Psoas muscle (tissue), 8 donors: ENCODE results near the gene FPR2. TPM values are rescaled to one million over a fixed set of nuclear protein-coding genes. Genes with fewer than 3 reads are reported as not detected.
A peak's percentile ranks its signal among the peaks of the same experiment; 100 is the strongest.
"Not testable (repeated sequence)": the region's sequence is repeated elsewhere in the genome, so short reads cannot be mapped to it uniquely, and the experiment has no call there.

Source experiments
- ATAC-seq, 4 donors: fragments of 200-7000 bp; cut with Tn5 transposase; one replicate each; pipeline ENCODE4 v1.9.1; 2020; ENCODE audit warnings: moderate library complexity in 3 of 4, mild to moderate bottlenecking in 2 of 4
- DNase-seq, 2 donors: peaks; one replicate each; pipeline ENCODE4 v3.0.0-alpha.2; 2020
- H3K27ac ChIP-seq: fragments of 200-600 bp; one replicate; pipeline ENCODE4 v1.8.0; 2022
- H3K27me3 ChIP-seq, 3 donors: fragments of 200-600 bp in 1 of 3; one replicate each; pipeline versions ENCODE4 v1.6.1 to v1.8.0; 2013 to 2022; ENCODE audit warnings: low read length in 2 of 3, mild to moderate bottlenecking in 2 of 3, moderate library complexity in 1 of 3; ENCODE audit not compliant: insufficient read depth in 3 of 3
- H3K36me3 ChIP-seq, 2 donors: fragments of 200-600 bp in 1 of 2; one replicate each; pipeline versions ENCODE4 v1.6.1 to v1.8.0; 2013 to 2022; ENCODE audit warnings: low read depth in 1 of 2, mild to moderate bottlenecking in 1 of 2, moderate library complexity in 1 of 2; ENCODE audit not compliant: insufficient read depth in 1 of 2
- H3K4me1 ChIP-seq: fragments of 200-600 bp; one replicate; pipeline ENCODE4 v1.8.0; 2022
- H3K4me3 ChIP-seq: fragments of 200-600 bp; one replicate; pipeline ENCODE4 v1.8.0; 2022; ENCODE audit warnings: mild to moderate bottlenecking
- H3K9me3 ChIP-seq: fragments of 200-600 bp; one replicate; pipeline ENCODE4 v1.8.0; 2022
- CTCF ChIP-seq: fragments of 200-600 bp; IDR thresholded peaks from one replicate; pipeline ENCODE4 v1.8.0; 2022; ENCODE audit warnings: antibody characterized with exemption
- WGBS, 3 donors: extraction: QIAGEN DNeasy Blood & Tissue Kit; methylation state at CpG; one replicate each; pipeline versions ENCODE4 v1.1.6 to v1.1.7; 2013; 5-methylcytosine and 5-hydroxymethylcytosine counted together
- intact Hi-C, 2 donors: fragments of 100-400 bp; cut with DNase I; formaldehyde crosslinking; loops; one replicate each; pipeline versions ENCODE4 v1.11.0 to v1.14.2; 2022
- polyA plus RNA-seq, 3 donors: library from polyadenylated mRNA; stranded (reverse); fragments of 200-250 nt; gene quantifications; one replicate each; pipeline ENCODE4 v1.2.3, GENCODE V29; 2013
- total RNA-seq, 4 donors: library from RNA; stranded (reverse); fragmentation: NEBNext Ultra II Directional in 2 of 4; extraction: Animal tissue kit (Norgen Biotek cat#: 25700) in 2 of 4; gene quantifications; one replicate each; pipeline versions ENCODE4 v1.2.1 to v1.2.4, GENCODE V29; 2021 to 2023
- donor health status: healthy with polysubstance abuse.
- donor health status: DM: no; HTN: no; CAD: no; lungs with moderate emphysema.
- donor health status: Bipolar disorder and iron deficiency.
- donor health status: healthy.
- donor health status: DM: yes; HTN: yes; CAD: no.
- donor health status: DM: no; HTN: no; CAD: no.
- donor health status: DM: no; HTN: no; CAD: no.
- donor health status: DM: yes; HTN: yes; CAD: no.

FPR2 gene
- total and polyA plus RNA-seq, 7 donors = 0.06 to 0.98 (median 0.30) TPM

GRCh38 chr19:51733742-51734522, 27.0 kb upstream of the FPR2 start:
- DNase-seq = no peak
- no peaks in the 10 kb centered on the region for H3K4me1 ChIP-seq
- TF ChIP-seq CTCF = no peak
- H3K27me3 ChIP-seq = peaks cover 0 to 2% (median 0%) of the 10 kb centered on the region in 3 donors
- H3K27ac ChIP-seq = no peak overlapping the region
- ATAC-seq = no peak
- WGBS, 3 donors = 62 to 72% (median 66%) methylated on average over 7 of the region's 7 CpGs
- no peaks in the 10 kb centered on the region for H3K9me3 ChIP-seq
- no peaks in the 10 kb centered on the region for H3K36me3 ChIP-seq
- H3K4me3 ChIP-seq = no peak overlapping the region
- intact Hi-C loops = no loop called here

DNA sequence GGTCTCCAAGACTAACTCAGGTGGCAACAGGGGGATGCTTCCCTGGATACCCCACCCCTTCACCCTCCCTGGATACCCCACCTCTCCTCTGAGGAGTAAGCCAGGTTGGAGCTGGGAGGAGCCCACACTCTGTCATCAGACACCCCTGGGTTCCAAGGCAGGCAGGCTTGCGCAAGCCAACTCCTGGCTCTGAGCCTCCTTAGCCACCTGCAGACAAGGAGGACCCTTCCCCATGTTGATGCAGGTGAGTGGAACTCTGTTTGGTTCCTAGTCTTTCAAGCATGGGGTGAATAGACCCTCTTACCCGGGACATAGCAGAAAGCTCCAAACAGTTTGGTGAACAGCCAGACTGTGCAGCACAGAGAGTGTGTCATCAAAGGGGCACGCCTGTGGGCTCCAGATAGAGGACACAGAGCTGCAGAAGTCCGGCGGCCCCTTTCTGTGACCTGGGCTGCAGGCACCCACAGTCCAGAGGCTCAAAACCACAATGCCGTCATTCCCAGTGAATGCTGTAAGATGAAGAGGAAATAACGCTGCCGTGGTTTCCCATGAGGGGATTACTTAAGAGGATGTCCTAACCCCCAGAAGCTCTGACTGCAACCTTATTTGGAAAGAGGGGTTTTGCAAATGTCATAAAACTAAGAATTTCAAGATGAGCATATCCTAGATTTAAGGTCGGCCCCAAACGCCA, 25.1 kb upstream of the FPR2 start:
- no peak for TF ChIP-seq CTCF
- DNase-seq = peak; percentile 42 to 64
- peak in 3 of 4 donors; percentile 30 to 44 (median 43) for ATAC-seq
- intact Hi-C loops = no loop called here
- Histone ChIP-seq H3K4me3 (no peak overlapping the region), H3K27ac (no peak overlapping the region), H3K36me3 (no peaks in the 10 kb centered on the region), H3K4me1 (no peaks in the 10 kb centered on the region), H3K27me3 (peaks cover 0 to 2% (median 0%) of the 10 kb centered on the region in 3 donors), H3K9me3 (no peaks in the 10 kb centered on the region)
- 55 to 65% (median 63%) methylated on average over 10 of the region's 10 CpGs for WGBS, 3 donors

DNA sequence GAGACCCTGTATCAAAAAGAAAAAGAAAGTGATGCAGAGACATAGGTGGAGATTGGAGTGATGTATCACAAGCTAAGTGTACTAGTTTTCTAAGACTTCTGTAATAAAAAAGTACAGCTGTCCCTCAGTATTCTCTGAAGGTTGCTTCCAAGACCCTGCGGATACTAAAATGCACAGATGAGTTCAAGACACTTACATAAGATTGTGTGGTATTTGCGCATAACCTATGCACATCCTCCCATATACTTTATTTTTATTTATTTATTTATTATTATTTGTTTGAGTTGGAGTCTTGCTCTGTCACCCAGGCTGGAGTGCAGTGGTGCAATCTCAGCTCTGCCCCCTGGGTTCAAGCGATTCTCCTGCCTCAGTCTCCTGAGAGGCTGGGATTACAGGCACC, 23.6 kb upstream of the FPR2 start:
- Histone ChIP-seq H3K4me1 (no peaks in the 10 kb centered on the region), H3K27ac (no peak overlapping the region), H3K36me3 (no peaks in the 10 kb centered on the region), H3K27me3 (peaks cover 0 to 2% (median 0%) of the 10 kb centered on the region in 3 donors), H3K9me3 (no peaks in the 10 kb centered on the region), H3K4me3 (no peak overlapping the region)
- intact Hi-C loops = no loop called here
- TF ChIP-seq CTCF = no peak
- ATAC-seq = no peak
- 88 to 92% (median 92%) methylated on average over 3 of the region's 3 CpGs for WGBS, 3 donors
- DNase-seq = no peak

- Histone ChIP-seq H3K27ac (no peak overlapping the region), H3K4me3 (no peak overlapping the region), H3K36me3 (no peaks in the 10 kb centered on the region), H3K27me3 (peaks cover 0 to 2% (median 0%) of the 10 kb centered on the region in 3 donors), H3K9me3 (no peaks in the 10 kb centered on the region), H3K4me1 (no peaks in the 10 kb centered on the region)
- ATAC-seq (no peak), DNase-seq (no peak)
- intact Hi-C loops = no loop called here
- no peak for TF ChIP-seq CTCF
- 60 to 69% (median 63%) methylated on average over 2 of the region's 2 CpGs for WGBS, 3 donors
These were observed 23.1 kb upstream of the FPR2 start for GRCh38 chr19:51737924-51738323.

DNA sequence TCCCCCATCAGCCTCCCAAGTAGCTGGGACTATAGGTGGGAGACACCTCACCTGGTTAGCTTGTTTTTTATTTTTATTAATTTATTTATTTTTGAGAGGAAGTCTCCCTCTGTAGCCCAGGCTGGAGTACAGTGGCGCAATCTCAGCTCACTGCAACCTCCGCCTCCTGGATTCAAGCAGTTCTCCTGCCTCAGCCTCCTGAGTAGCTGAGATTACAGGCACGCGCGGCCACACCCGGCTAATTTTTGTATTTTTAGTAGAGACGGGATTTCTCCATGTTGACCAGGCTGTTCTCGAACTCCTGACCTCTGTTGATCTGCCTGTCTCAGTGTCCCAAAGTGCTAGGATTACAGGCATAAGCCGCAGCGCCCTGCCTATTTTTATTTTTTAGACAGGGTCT, 22.5 kb upstream of the FPR2 start:
- H3K4me1 ChIP-seq, intact Hi-C loops, DNase-seq, H3K36me3 ChIP-seq, H3K9me3 ChIP-seq, H3K4me3 ChIP-seq, H3K27me3 ChIP-seq, H3K27ac ChIP-seq, ATAC-seq: not testable (repeated sequence)
- 85 to 91% (median 89%) methylated on average over 10 of the region's 10 CpGs for WGBS, 3 donors
